ENCODE data around the gene GPR17.

GPR17 gene

DNA sequence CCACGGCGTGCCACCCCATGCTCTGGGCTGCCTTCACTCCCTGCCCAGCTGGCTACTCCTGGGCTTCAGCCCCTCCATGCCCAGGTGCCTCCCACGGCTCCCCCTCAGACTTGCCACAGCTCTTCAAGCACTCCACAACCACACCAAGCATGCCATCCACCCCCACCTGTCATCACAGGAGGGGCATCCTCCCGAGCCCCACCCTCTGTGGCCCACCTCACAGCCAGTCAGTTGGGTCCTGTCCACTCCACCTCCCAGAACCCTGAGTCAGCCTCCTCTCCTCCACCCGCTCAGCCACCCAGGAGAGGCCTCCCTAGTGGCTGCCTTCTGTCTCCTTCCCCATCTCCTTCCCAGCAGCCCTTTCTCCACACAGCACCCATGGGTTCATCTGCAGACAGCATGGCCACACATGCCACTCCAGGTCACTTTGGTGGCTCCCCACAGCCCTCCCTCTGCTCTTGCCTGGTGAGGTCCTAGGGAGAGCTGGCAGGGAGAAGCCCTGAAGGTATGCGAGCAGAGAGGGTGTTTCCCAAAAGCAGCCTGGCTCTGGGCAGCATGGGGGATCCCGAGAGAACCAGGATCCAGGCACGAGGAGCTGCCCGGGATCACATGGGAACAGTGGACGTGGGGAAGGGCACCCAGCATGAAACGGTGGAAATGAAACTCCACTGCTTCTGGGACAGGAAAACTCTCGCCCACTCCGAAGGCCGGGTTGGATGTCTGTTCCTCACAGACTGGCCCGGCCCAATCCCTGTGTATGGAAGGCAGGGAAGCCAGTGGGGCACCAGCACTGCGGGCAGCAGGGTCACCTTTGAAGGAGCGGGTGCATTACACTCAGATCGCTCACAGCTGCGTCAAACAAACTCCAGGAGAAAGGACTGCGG lies 26.6 kb downstream of the GPR17 start:
- no peak for DNase-seq

DNA sequence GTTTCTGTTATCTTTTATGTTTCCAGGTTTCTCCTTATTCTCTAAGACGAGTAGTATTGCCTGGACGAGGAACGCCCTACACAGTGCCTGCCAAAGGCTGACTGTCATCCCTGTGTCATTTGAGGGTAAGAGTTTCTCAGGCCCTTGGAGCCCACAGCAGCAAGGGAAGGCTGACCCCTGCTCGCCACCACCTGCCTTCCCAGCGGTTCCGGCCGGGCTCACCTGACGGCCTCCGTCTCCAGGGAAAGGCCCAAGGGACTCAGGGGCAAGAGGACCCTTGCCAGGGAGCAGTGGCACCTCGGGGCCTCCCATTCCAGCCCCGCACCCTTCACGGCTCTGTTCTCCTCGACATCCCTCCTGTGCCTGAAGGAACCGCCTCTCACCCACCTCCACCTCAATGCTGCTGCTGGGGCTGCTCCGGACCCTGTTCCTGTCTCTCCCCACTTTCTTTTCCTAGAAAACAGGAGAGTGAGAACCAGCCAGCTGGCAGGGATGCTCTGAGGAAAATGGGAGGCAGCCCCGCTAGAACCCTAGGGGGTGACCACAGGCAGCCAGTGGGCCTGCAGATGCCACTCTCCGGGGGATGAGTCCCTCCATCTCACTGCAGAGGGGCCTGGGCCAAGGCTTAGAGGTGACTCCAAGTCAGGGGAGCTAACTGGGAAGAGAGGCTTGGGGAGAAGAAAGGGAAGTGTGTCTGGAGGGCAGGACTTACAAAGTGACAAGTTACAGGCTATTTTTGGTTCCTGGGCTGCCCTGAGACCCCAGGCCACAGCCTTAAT lies 27.5 kb downstream of the GPR17 start:
- DNase-seq: no peak

DNA sequence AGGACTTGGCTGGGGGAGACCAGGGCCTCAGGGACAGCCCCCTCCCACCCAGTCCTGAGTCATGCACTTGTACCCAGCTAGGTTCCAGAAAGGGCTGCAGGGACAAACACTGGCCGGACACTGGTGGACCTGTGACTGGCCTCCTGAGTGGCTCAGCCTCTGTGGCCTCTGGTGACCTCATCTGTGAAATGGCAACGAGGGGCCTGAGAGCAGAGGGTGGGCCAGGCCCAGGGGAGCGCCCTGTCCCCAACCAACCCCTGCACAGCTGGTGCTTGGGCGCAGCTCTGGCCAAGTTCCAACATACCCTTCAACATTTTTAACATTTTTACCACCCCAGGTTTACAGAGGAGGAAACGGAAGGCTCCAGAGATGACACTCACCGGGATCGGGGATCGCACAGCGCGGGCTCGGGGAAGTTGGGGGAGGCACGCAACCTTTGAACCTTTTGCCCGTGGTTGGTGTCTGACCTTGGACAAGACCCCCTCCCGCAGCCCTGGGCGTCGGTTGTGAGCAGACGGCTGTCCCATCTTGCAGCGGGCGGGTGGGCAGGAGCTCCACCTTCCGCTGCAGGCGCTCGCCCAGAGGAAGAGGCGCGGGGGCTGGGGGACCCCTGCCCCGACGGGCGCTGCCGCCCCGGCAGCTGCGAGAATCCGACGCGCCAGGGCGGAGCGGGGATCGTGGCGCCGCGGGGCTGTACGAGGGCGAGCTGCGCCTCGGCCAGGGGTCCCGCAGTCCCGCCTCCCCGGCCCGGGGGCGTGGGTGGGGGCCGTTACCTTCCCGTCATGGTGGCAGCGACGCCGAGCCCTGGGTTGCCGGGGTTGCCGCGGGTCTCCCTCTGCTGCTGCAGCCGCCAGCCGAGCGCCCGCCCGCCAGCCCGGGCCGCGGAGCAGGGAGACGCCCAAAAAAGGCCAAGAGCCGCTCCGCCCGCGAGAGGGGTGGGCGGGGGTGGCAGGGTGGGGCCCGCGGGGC lies 28.6 kb downstream of the GPR17 start:
- DNase-seq: peak; percentile 7

DNA sequence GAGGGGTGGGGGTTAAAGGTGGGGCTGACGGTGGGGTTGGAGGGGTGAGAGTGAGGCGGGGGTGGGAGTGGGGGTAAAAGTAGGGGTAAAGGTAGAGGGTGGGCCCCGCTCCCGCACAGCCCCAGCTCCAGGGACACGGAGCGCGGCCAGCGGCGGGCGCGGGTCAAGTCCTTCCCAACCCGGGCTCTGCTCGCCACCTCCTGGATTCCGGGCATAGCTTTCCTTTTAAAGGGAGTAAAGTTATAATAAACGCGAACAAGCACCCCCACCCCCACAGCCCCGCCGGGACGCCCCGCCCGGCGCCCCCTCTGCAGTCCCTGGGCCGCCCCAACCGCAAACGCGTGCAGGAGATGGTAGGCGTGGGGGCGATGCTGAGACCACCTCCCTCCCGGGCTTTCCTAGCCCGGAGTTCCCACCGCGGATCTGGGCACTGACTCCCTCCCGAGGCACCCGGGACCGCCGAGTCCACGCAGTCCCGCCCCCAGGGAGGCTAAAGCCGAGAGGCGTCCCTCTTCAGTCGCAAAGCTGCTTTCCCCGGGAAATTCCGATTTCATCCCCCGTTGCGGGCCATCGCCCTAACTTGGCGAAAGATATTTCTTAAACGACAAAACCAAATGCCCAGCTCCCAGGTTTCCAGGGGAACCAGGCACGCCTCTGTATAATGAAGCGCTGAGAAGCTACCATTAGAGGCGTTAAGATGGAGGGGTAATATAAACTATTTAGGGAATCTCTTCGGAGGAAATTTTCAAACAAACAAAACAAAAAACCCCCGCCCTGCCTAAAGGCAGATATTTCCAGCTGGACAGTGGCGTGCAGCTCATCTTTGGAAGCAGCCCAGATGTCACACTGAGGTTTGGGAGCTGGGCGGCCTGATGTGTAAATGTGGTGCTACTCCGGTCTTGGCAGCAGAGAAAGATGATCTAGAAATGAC lies 29.6 kb downstream of the GPR17 start, which contains the start of gene LIMS2:
Gene LIMS2 (minus strand): TSS at position 200 of the 931 bp plus-strand sequence. CDS start 506 bp downstream, outside the sequence.
- no peak for DNase-seq

DNA sequence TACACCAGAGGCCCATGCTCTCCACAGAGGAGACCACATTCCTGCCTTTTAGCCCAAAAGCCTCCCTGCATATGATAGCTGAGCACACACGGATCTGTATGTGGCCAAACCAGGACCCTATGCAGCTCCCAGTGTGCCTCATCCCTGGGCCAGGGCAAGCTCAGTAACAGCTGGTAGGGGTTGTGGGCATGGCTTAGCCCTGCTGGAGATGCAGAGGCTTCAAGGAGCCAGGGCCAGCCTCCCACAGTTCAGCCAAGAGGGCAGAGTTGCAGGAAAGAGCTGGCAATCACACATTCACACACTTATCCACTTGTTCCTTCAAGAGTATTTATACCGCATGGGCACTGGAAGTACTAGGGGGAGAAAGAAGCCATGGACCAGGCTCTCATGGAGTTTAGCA lies 31.0 kb downstream of the GPR17 start:
- no peak for DNase-seq

DNA sequence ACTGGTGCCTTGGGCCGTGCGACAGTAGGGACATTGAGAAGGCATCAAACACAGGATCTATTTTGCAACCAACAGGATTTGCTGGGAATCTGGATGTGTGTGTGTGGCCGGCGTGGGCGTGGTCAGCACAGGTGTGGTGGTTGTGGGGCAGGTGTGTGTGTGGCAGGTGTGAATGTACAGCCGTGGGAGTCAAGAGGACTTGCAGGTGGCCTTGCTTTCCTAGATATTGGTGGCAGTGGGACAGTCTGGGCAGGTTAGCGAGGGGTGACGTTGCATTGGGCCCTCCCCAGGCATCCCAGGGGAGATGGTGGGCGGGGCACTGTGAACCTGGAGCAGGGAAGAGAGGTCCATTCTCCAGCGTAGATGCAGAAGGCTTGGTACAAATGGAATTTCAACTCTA lies 32.6 kb downstream of the GPR17 start:
- no peak for DNase-seq

DNA sequence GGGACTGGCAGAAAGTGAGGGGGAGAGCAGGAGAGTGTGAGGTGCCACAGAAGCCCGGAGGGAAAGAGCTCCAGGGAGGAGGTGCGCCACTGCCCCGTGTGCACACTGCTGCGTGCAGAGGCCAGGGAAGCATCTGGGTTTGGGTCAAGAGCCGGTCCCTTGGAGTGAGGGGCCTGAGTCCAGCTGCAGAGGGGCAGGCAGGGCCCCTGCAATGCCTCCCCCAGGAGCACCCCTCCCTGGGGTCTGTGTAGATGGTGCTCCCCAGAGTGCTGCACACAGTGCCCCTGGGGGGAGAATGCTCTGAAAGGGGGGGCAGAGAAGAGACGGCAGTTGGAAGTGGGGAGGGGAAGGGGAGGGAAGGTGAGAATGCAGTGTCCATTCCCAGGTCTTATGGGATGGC lies 33.0 kb downstream of the GPR17 start:
- DNase-seq: no peak

DNA sequence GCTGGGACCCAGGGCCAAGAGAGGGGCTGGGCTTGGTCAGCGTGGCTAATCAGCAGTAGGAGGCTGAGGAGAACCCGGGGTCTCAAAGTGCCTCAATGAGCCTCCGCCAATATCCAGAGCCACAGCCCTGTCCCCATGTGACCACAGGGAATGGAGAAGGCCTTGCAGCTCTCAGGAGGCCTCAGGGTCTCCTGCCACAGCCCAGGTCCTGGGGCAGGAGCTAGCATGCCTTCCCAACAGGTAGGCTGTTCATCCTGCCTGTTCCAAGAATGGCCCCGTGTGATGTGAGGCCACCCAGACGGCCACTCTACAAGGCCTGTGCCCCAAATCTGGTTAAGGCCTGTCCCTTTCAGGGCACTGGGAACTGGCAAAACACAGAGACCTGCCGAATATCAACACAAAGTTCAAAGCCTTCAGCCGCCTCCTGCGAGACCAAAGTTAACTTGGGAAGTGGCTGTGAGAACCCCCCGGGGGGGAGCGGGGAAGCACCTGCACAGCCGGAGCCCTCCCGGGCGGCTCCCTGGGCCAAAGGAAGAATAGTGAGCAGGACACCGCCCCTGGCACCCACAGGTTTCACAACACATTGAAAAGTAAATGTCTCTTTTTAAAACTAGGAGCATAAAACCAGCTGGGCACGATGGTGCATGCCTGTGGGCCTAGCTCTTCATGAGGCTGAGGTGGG lies 33.9 kb downstream of the GPR17 start:
- DNase-seq: no peak

DNA sequence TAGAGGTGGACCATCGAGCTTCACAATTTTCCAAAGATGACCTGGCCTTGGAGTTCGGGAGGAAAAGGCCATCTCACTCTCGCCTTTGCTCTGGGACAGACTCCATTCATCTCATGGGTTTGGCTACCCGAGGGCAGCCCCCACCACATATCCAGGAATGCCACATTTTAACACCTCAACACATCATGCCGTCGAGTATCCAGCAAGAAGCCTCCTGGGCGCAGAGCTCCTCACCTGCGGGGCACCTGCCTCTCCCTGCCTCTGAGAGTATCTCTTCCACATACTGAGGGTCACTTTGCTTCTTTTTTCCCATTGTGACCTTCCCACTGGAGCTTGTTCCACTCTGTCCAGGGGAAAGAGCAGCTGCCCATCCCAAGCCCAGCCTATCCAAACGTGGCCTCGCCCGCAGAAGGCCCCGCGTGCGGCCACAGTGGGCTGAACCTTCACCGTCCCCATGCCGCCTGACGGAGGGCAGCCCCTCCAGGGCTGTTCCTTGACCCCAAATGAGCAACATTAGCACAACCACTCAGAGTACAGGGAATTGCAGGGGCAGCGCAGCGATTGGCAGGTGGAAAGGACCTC lies 34.8 kb downstream of the GPR17 start:
- DNase-seq: no peak

DNA sequence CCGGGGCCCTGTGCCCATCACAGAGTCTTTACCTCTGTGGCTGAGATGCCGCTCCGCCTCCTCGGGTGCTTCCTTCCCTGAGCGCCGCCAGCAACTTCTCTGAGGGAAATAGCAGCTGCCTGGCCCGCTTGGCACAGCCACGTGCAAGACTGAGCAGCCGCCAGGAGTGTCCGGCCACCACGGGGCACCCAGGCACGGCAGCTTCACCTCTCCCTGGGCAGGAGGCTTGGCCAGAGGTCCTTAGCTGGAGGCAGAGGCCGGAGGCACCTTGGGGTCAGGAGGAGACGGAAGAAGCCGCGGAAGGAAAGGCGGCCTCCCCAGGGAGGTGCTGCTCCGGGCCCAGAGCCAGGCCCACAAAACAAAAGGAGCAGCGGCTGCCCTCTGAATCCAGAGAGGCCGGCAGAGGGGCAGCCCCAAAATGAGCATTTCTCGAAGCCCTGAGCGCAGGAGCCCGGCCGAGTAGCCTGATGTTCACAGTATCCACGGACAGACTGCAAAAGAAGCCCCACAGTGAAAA lies 35.4 kb downstream of the GPR17 start:
- DNase-seq: no peak

DNA sequence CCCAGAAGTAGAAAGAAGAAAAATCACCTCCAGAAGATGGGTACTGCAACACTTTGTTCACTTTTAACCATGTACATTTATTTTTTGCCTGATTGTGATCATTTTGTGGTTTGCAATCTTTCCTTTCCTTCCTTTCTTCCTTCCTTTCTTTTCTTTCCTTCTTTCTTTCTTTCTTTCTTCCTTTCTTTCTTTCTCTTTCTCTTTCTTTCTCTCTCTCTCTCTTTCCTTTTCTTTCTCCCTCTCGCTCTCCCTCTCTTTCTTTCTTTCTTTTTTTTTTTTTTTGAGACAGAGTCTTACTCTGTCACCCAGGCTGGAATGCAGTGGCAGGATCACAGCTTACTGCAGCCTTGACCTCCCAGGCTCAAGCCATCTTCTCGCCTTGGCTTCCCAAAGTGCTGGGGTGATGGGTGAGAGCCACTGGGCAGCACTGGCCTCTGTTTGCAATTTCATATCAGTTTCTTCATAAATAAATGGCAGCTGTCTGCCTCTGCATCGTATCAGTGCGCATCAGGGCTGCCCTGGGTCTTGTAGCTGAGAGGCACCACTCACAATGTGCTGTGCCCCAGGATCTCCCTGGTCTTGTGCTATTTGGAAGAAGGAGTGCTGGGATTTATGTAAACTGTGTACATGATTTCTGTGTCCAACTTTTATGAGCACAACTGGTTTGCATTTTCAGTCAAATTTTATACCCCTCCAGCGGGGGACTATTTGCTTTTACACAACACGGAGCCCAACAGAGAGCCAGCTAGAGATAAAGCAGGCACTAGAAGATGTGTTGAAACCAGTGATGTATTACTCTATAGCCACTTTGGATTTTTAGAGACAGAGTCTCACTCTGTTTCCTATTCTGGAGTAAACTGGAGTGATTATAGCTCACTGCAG lies 36.3 kb downstream of the GPR17 start:
- no peak for DNase-seq

DNA sequence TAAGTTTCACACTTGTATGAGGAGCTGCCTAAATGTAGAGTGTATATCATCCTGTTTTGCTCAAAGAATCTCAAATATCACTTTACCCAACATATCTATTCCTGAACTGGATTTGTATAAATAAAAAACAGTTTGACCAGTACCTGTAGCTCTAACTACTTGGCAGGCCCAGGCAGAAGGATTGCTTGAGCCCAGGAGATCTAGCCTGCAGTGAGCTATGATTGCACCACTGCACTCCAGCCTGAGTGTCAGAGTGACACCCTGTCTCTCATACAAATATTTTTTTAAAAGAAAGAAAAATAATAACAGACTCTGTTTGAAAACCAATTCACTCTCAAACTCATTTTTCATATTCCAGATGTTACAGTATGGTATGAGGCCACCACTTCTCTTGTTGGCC lies 37.1 kb downstream of the GPR17 start:
- DNase-seq: no peak

DNA sequence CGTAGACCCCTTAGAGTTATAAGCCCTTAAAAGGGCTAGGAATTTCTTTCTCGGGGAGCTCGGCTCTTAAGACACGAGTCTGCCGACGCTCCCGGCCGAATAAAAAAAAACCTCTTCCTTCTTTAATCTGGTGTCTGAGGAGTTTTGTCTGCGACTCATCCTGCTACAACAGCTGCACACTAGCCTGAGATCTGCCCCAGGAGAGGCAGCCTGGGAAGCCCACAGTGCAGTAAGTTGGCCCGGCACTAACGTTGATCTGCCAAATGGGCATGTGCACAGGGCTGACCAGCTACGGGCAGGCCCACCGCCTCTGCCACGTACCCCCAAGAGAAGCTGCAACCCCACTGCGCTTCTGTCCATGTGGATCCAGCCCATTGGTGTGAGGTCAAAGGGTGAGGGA lies 37.8 kb downstream of the GPR17 start:
- no peak for DNase-seq

DNA sequence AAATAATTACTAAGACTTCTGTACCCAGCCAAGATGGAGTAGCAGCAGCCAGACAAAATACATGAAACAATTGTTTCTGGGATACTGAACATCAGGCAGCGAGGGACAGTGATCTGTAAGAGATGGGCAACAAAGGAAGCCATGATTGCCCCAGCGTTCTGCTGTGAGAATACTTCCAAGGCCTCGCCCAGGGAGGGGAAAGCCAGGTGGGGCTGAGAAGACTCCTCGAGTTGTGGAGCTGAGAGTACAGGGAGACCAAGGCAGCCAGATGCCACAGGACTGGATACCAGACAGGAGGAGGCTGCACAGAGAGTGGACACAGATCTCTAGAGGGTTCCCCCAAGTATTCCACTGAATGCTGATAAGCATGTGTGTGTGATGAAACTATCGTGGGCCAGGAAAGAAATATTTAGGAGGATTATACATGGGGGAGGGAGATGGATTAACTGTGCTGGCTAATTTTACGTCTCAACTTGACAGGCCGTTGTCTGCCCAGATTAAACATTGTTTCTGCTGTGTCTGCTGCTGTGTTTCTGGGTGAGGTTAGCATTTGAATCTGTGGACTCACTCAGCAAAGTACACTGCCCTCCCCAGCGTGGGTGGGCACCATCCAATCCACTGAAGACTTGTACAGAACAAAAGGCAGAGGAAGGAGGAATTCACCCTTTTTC lies 39.6 kb downstream of the GPR17 start:
- DNase-seq: no peak

DNA sequence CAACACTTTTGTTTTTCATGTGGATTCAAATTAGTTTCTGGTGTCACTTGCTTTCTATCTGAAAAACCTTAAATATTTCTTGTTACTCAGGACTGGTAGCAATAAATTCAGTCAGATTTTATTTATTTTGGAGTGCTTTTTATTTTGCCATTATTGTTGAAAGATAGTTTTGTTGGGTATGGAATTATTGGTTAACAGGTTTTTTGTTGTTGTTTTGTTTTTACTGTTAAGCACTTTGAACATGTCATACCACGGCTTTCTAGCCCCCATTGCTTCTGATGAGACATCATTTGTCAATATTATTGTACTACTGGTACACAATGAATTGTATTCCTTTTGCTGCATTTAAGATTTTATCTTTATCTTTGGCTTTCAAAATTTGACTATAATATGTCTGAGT lies 42.5 kb downstream of the GPR17 start:
- no peak for DNase-seq

DNA sequence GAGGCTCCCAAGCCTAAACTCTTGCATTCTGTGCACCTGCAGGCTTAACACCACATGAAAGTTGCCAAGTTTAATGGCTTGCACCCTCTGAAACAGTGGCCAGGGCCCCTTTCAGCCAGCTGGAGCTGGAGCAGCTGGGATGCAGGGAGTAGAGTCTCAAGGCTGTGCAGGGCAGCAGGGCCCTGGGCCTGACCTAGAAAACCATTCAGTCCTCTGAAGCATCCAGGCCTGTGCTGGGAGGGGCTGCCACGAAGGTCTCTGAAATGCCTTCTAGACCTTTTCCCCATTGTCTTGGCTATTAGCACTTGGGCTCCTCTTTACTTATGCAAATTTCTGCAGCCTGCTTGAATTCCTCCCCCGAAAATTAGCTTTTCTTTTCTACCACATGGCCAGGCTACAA lies 44.7 kb downstream of the GPR17 start:
- no peak for DNase-seq

DNA sequence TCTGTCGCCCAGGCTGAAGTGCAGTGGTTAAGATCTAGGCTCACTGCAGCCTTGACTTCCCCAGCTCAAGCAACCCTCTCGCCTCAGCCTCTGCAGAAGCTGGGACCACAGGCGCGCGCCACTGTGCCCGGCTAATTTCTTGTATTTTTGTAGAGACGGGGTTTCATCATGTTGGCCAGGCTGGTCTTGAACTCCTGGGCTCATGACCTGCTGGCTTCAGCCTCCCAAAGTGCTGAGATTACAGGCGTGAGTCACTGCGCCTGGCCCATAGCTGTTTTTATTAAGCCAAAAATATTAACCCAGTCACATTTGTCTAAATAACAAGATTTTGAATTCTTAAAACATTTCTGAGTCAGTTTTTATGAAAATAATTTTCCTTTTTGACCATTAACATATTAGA lies 49.0 kb downstream of the GPR17 start:
- no peak for DNase-seq
